H1 (cell line): ENCODE results near the gene GULP1. TPM values are rescaled to one million over a fixed set of nuclear protein-coding genes. Genes with fewer than 3 reads are reported as not detected.

Experiments
- HDAC6 ChIP-seq: IDR thresholded peaks from one replicate; pipeline ENCODE4 v1.7.1; 2012; ENCODE audit warnings: low read depth, mild to moderate bottlenecking, inconsistent platforms, low read length, moderate library complexity
- JUN ChIP-seq: IDR thresholded peaks from 2 replicates; pipeline ENCODE4 v1.6.1; 2011; ENCODE audit warnings: low read depth, mild to moderate bottlenecking, improper control_type of control experiment, low read length
- NRF1 ChIP-seq: IDR thresholded peaks from 2 replicates; pipeline ENCODE4 v1.6.1; 2011; ENCODE audit warnings: mild to moderate bottlenecking, low read depth, low read length, improper control_type of control experiment
- POLR2A ChIP-seq, 2 experiments: IDR thresholded peaks; 1 replicate in 1 of 2; 2 replicates in 1 of 2; pipeline ENCODE4 v1.6.1; 2011; ENCODE audit warnings: low read depth in 2 of 2, low read length in 2 of 2, mild to moderate bottlenecking in 2 of 2; ENCODE audit errors: control extremely low read depth in 1 of 2
- SP1 ChIP-seq: IDR thresholded peaks from 2 replicates; pipeline ENCODE4 v1.6.1; 2011; ENCODE audit warnings: low read depth, low read length
- polyA plus RNA-seq, 7 experiments: library from polyadenylated mRNA; depleted of rRNA in 3 of 7; stranded (reverse) in 5 of 7; unstranded in 2 of 7; fragments of >200 nt in 5 of 7; fragments of 200-250 nt in 2 of 7; gene quantifications; 1 replicate in 5 of 7; 2 replicates in 1 of 7; 4 replicates in 1 of 7; pipeline versions ENCODE4 v1.2.1 to v1.2.3, GENCODE V29; 2011 to 2013; ENCODE audit warnings: missing spikeins in 2 of 7, mixed read lengths in 2 of 7
- total RNA-seq: library from RNA; stranded (reverse); fragmentation: NEBNext Ultra II Directional; extraction: Animal tissue kit (Norgen Biotek cat#: 25700); gene quantifications from 2 replicates; pipeline ENCODE4 v1.2.1, GENCODE V29; 2021

The GULP1 gene
- total and polyA plus RNA-seq, 2 of the 8 experiments (the other 6 are each of a cell fraction or from before 2014, with no cell fraction given), result 69.7 to 139 TPM

GRCh38 chr2:188475945-188476344 lies 184.3 kb downstream of the GULP1 start (continued):
- TF ChIP-seq JUN, result no peak
- TF ChIP-seq POLR2A (IDR thresholded peaks at IDR 0.05; ENCODE audit: control extremely low read depth in 1 of 2, low read depth in 2 of 2, low read length in 2 of 2), result no peak
- TF ChIP-seq SP1, result no peak
- TF ChIP-seq NRF1, result no peak
- no peak for TF ChIP-seq HDAC6
